ENCODE measurements around the gene DNAJB6.

DNAJB6 gene

DNA sequence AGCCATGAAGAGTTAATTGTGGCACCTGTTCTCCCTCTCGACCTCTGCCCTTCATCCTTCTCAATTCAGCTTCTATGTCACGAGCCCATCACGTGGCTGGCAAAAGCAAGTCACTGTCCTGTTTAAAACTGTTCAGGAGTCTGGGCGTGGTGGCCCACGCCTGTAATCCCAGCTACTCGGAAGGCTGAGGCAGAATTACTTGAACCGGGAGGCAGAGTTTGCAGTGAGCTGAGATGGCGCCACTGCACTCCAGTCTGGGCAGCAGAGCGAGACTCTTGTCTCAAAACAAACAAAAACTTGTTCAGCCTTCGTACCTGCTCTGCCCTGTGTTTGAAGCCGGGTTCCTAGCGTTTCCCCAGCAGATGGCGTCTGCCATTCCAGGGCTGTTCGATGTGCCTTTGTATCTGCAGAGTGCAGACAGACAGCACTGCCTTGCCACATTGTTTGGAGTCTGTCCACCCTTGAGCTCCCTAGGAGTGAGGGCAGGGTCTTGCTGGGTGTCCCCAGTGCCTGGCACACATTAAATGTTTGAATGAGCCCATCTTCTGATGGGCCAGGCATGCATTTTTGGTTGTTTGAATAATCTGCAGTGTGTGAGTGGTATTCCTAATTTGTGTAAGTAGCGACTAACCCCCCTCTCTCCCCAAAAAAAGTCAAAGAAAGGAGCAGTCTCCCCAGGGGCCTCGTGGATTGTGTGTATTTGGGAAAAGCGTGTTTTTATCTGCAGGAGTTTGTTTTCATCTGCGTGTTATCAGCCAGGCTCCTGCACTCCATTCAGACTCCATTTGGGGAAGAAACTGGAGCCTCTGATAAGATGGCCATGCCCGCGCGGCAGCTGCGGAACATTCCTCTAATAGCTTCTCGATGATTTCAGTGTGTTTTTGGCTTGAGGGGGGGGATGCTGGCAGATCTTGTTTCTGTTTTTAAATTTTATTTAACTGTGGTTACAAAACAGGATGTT, 61.2 kb downstream of the DNAJB6 start:
- DNase-seq = no peak

GRCh38 chr7:157399086-157399687, 62.4 kb downstream of the DNAJB6 start:
- DNase-seq = no peak

DNA sequence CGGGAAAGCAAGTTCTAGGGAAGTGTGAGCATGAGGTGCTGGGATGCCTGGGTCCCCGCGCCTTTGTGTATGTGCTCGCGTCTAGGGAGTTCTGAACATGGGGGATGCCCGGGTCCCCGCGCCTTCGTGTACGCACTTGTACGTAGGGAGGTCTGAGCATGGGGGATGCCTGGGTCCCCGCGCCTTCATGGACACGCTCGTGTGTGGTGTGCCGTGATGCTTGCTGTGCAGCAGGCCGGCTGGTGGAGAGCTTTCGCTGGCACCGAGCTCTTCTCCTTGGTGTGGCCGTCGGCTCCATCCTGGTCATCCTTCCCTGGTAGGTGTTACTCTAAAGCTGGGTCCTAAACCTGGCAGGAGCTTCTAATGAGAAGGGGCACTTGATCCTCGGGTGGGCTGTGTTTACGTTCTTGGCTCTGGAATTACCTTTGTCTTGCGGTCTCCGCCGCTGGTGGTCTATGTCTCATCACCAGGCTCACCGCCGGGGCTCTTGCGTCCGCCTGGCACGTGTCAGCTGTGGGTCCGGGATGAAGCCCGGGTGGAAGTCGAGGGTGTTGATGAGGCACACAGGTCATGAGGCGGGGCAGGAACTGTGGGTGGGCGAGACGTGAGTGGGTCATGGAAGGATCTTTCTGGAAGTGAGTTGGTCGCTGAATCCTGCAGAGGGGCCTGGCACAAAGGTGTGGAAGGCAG, 63.5 kb downstream of the DNAJB6 start:
- no peak for DNase-seq

GRCh38 chr7:157401567-157402387, 65.0 kb downstream of the DNAJB6 start:
- no peak for DNase-seq

GRCh38 chr7:157402388-157402703, 65.5 kb downstream of the DNAJB6 start:
- no peak for DNase-seq

- no peak for DNase-seq
Measured at GRCh38 chr7:157402911-157403534, 66.2 kb downstream of the DNAJB6 start.

- DNase-seq = no peak
Measured at GRCh38 chr7:157403646-157404401, 67.0 kb downstream of the DNAJB6 start.

DNA sequence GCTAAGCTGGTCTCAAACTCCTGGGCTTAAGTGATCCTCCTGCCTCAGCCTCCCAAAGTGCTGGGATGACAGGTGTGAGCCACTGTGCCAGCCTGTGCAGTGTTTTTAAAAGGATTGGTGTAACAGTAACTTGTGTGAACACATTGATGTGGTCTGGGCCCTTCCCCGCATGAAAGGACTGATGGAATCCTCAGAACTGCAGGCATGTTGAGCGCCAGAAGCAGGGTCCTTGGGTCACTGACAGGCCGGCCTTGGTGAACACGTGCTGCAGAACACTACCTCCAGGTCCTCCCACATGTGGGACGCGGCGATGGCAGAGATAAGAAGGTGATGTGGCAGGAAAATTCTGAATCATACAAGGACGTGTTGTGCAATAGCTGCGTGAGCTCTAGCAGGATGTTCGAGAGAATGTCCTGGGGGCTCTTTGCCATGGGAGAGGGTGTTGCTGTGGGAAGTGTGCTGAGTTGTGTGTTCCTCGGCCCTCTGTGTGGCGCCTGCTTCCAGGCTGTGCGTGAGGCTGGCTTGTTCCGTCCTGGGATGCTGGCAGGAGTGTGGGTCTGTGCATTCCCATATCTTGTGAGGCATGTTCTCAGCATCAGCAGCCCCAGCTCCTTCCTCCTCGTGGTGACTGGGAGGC, 68.2 kb downstream of the DNAJB6 start:
- DNase-seq = peak; percentile 74

DNA sequence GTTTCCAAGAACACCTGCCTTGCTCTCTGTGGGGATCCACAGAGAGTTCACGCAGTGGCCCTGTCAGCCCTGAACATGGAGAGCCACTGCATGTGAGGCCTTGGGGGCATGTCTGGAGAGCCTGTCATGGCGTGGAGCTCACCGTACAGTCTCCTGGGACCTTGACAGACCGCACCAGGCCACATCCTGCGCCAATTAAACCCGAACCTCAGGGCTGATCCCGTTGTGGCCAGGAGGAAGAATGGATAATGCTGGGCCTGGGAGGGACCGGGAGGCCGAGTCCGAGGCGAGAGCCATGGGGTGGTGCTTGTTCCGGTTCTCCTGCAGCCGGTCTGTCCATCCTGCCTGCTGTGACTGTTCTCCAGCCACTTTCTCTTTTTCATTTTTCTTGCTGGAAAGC, 68.7 kb downstream of the DNAJB6 start:
- DNase-seq = no peak

- DNase-seq = no peak
Measured at GRCh38 chr7:157405914-157406810, 69.4 kb downstream of the DNAJB6 start.

- no peak for DNase-seq
Measured at GRCh38 chr7:157406971-157407370, 70.2 kb downstream of the DNAJB6 start.

- no peak for DNase-seq
Measured at GRCh38 chr7:157407512-157408257, 70.9 kb downstream of the DNAJB6 start.

DNA sequence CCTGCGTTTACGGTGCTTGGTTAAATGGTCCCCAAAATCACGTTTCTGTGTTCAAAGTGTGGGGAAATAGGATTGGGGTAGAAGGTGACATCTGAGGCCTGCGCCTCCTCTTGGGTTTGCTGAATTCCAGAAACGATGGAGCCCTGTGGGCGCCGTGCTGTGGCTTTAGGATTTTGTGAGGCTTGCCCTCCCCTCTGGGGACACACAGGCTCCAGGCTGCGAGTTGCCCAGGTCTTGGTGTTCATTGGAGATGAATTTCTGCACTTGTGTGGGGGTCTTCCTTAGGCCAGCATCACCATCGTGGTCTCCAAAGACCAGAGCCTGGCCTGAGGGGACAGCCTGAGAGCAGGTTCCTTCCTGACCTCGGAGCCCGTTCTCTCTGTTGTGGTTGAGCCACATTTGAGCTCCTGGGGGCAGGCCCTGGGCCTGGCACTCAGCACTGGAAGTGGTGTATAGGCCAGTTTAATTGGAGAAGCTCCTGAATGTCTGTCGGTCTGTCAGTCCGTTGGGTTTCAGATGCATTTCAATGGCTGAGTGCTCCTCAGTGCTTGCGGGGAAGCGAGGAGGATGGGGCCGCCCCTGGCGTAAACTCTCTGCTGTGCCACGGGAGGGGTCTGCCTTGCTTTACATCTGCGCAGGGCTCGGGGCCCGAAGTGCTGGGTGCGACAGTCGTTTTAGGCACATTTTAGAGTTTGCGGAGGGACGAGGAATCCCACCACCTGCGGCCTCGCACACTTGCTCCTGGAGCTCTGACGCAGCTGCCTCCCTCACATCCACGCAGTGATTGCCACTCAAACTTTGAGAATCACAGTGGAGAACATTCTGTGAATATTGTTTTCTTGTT, 71.7 kb downstream of the DNAJB6 start:
- DNase-seq = no peak

DNA sequence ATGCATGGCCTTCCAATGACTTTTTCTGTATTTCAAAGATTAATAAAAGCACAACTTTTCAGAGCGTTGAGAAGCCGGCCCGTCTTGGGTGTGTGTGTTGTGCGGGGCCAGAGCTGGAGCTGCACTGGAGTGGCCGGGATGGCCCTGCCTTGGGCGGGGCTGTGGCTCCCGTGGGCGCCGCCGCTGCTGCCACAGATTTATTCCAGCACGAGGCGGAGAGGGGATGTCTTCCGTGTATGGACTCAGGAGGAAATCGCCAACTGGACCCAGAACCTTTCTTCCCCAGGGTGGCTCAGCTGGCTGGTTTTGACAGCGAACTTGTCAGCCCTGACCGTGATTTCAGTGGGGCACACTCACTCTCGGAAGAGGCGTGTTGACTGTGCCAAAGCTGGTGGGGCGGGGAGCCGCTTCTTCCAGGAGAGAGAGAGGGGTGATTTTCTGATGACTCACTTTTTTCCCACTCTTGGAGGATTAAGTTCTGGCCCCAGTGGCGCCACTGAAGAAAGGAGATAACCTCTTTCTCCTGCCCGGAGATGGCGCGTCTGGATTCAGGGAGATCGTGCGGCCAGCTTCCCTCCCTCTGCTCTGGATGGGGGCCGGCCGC, 72.4 kb downstream of the DNAJB6 start:
- DNase-seq = no peak

DNA sequence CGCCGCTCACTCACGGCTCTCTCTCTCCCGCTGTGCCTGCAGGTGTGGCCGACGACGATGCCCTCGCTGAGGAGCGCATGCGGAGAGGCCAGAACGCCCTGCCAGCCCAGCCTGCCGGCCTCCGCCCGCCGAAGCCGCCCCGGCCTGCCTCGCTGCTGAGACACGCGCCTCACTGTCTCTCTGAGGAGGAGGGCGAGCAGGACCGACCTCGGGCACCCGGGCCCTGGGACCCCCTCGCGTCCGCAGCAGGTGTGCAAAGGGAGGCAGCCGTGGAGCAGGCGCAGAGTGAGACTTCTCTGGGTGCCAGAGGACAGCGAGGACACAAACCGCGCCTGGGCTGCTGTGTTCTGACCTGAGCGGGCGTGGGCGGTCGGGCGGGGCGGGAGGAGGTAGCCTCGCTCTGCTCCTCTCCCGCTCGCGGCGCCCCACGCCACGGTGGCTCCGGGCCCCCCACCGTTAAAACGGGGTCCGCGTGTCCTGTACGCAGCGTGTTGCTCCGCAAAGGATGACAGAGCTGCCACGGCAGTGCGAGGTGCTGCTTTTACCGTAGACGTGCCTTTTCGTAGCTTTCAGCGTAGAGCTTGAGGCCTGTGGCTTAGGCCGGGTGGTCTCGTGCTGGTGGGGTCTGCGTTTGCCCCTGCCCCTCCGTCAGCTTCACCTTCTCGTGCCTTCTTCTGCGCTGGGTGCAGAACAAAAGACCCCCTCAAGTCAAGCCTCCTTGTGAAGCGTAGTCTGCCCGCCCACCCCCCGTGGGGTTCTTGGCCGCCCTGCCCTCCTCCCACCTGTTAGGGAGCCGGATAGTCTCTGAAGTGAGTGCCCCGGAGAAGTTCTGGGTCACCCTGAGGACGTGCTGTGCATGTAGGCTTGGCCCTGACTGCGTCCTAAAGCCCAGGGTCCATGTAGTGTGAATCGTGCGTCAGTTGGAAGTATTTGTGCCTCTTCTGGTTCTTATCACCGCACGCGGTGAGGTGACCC, 73.2 kb downstream of the DNAJB6 start:
- DNase-seq = no peak

- DNase-seq = no peak
Measured at GRCh38 chr7:157410831-157411556, 74.2 kb downstream of the DNAJB6 start.
